ENCODE data around the gene ARHGAP24.

The ARHGAP24 gene

GRCh38 chr4:85696661-85697060 lies 221.7 kb downstream of the ARHGAP24 start:
- no peak for DNase-seq (ENCODE audit: low read depth, low spot score)

GRCh38 chr4:85697854-85698253 lies 222.9 kb downstream of the ARHGAP24 start:
- no peak for DNase-seq (ENCODE audit: low read depth, low spot score)

- no peak for DNase-seq (ENCODE audit: low read depth, low spot score)
Measured at GRCh38 chr4:85700362-85700761, 225.4 kb downstream of the ARHGAP24 start.

- DNase-seq (ENCODE audit: low read depth, low spot score), result no peak
Measured at GRCh38 chr4:85701861-85702321, 226.9 kb downstream of the ARHGAP24 start.

- DNase-seq (ENCODE audit: low read depth, low spot score), result no peak
Measured at GRCh38 chr4:85703096-85703495, 228.1 kb downstream of the ARHGAP24 start.

GRCh38 chr4:85707611-85708010 lies 232.7 kb downstream of the ARHGAP24 start:
- no peak for DNase-seq (ENCODE audit: low read depth, low spot score)

GRCh38 chr4:85708468-85708867 lies 233.5 kb downstream of the ARHGAP24 start:
- DNase-seq (ENCODE audit: low read depth, low spot score), result no peak

GRCh38 chr4:85713005-85713404 lies 238.1 kb downstream of the ARHGAP24 start:
- no peak for DNase-seq (ENCODE audit: low read depth, low spot score)

- DNase-seq (ENCODE audit: low read depth, low spot score), result no peak
Measured at GRCh38 chr4:85715991-85716737, 241.2 kb downstream of the ARHGAP24 start.

- DNase-seq (ENCODE audit: low read depth, low spot score), result no peak
Measured at GRCh38 chr4:85717351-85717750, 242.4 kb downstream of the ARHGAP24 start.

- DNase-seq (ENCODE audit: low read depth, low spot score), result no peak
Measured at GRCh38 chr4:85717847-85718246, 242.9 kb downstream of the ARHGAP24 start.

GRCh38 chr4:85720735-85721134 lies 245.8 kb downstream of the ARHGAP24 start:
- DNase-seq (ENCODE audit: low read depth, low spot score), result no peak

GRCh38 chr4:85722401-85722800 lies 247.5 kb downstream of the ARHGAP24 start:
- DNase-seq (ENCODE audit: low read depth, low spot score), result no peak

- DNase-seq (ENCODE audit: low read depth, low spot score), result no peak
Measured at GRCh38 chr4:85722807-85723206, 247.9 kb downstream of the ARHGAP24 start.

GRCh38 chr4:85724791-85725563 lies 250.0 kb downstream of the ARHGAP24 start:
- DNase-seq (ENCODE audit: low read depth, low spot score), result no peak

GRCh38 chr4:85725721-85726170 lies 250.8 kb downstream of the ARHGAP24 start:
- no peak for DNase-seq (ENCODE audit: low read depth, low spot score)

- DNase-seq (ENCODE audit: low read depth, low spot score), result no peak
Measured at GRCh38 chr4:85726555-85726954, 251.6 kb downstream of the ARHGAP24 start.

- DNase-seq (ENCODE audit: low read depth, low spot score), result no peak
Measured at GRCh38 chr4:85728464-85728863, 253.5 kb downstream of the ARHGAP24 start.

- DNase-seq (ENCODE audit: low read depth, low spot score), result no peak
Measured at GRCh38 chr4:85732124-85732523, 257.2 kb downstream of the ARHGAP24 start.

- no peak for DNase-seq (ENCODE audit: low read depth, low spot score)
Measured at GRCh38 chr4:85733798-85734197, 258.8 kb downstream of the ARHGAP24 start.

- DNase-seq (ENCODE audit: low read depth, low spot score), result no peak
Measured at GRCh38 chr4:85734424-85734831, 259.5 kb downstream of the ARHGAP24 start.

- no peak for DNase-seq (ENCODE audit: low read depth, low spot score)
Measured at GRCh38 chr4:85736571-85736970, 261.6 kb downstream of the ARHGAP24 start.

- no peak for DNase-seq (ENCODE audit: low read depth, low spot score)
Measured at GRCh38 chr4:85737254-85737653, 262.3 kb downstream of the ARHGAP24 start.
